ENCODE results near the gene THSD4.

THSD4 gene

DNA sequence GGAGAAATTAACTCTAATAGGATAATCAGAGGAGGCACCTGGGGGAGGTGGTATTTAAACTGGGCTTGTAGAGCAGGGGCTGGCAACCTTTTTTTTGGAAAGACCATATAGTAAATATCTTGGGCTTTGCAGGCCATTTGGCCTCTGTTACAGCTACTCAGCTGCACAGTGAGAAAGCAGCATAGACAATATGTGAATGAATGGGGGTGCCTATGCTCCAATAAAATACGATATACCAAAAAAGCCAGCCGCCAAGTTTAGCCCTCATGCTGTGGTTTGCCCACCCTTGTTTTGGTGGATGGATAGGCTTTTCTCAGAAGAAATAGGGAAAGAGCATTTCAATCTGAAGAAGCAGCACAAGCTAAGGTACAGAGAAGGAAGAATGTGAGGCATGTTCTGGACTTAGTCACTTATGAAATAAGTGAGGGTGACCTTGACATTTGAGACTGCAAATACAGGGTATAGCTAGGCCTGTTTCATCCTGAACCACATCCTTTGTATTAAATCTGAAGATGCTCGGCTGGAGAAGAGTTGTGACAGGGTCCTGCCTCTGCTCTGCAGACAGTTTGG lies 564.0 kb downstream of the THSD4 start:
- Histone ChIP-seq H3K9me3 (replicated peaks; ENCODE audit: insufficient read depth, low read length) (no peaks in the 10 kb centered on the region), H3K9ac (ENCODE audit: low read length) (no peak overlapping the region), H2AFZ (ENCODE audit: low read length) (no peak overlapping the region), H3K4me2 (ENCODE audit: low read depth, low read length) (no peak overlapping the region), H3K9me2 (replicated peaks; ENCODE audit: insufficient read depth, low read length) (no peaks in the 10 kb centered on the region), H3F3A (ENCODE audit: insufficient read depth, low read length) (peaks cover 11% of the 10 kb centered on the region), H3K79me2 (ENCODE audit: low read length) (no peaks in the 10 kb centered on the region), H3K27ac (ENCODE audit: low read length) (no peak overlapping the region), H3K4me1 (ENCODE audit: low read length) (peaks cover 21% of the 10 kb centered on the region), H3K36me3 (replicated peaks; ENCODE audit: insufficient read depth, low read length) (no peaks in the 10 kb centered on the region), H3K27me3 (replicated peaks; ENCODE audit: insufficient read depth, low read length) (no peaks in the 10 kb centered on the region), H4K20me1 (ENCODE audit: insufficient read depth, low read length) (no peaks in the 10 kb centered on the region), H3K4me3 (ENCODE audit: low read length) (no peak overlapping the region)
- DNase-seq, result no peak
- TF ChIP-seq, protein P1, sequence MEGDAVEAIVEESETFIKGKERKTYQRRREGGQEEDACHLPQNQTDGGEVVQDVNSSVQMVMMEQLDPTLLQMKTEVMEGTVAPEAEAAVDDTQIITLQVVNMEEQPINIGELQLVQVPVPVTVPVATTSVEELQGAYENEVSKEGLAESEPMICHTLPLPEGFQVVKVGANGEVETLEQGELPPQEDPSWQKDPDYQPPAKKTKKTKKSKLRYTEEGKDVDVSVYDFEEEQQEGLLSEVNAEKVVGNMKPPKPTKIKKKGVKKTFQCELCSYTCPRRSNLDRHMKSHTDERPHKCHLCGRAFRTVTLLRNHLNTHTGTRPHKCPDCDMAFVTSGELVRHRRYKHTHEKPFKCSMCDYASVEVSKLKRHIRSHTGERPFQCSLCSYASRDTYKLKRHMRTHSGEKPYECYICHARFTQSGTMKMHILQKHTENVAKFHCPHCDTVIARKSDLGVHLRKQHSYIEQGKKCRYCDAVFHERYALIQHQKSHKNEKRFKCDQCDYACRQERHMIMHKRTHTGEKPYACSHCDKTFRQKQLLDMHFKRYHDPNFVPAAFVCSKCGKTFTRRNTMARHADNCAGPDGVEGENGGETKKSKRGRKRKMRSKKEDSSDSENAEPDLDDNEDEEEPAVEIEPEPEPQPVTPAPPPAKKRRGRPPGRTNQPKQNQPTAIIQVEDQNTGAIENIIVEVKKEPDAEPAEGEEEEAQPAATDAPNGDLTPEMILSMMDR (IDR thresholded peaks at IDR 0.05; ENCODE audit: low read length), result no peak
- no peak for TF ChIP-seq EZH2 (optimal IDR thresholded peaks at IDR 0.05; ENCODE audit: low read depth, low read length)

DNA sequence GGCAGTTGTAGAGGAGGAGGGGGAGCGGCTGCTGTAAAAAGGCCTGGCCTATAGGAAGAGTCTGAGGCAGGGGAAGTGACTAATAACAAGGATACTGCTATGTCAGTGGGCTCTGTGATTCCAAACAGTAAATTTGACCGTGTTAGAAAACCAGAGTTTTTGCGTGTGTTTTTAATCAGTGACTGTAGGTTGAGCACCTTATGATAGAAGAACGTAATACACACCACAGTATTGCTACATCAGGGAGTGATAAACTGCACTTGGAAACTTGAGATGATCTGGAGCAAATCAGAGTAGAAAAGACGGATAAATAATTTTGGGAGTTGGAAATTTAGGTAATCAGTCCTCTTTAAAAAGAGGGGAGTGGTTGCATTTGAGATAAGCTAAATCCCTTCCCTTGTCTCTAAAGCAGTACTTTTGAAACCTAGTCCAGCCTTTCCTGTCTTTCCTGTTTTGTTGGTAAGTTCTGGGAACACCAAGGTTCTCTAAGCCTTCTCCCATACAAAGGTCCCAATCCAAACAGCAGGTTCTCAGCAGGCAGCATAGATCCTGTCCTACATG lies 564.6 kb downstream of the THSD4 start:
- Histone ChIP-seq H3K4me1 (ENCODE audit: low read length) (peaks cover 21% of the 10 kb centered on the region), H3K27ac (ENCODE audit: low read length) (no peak overlapping the region), H3K27me3 (replicated peaks; ENCODE audit: insufficient read depth, low read length) (no peaks in the 10 kb centered on the region), H3K36me3 (replicated peaks; ENCODE audit: insufficient read depth, low read length) (no peaks in the 10 kb centered on the region), H3K4me3 (ENCODE audit: low read length) (no peak overlapping the region), H4K20me1 (ENCODE audit: insufficient read depth, low read length) (no peaks in the 10 kb centered on the region), H2AFZ (ENCODE audit: low read length) (no peak overlapping the region), H3K4me2 (ENCODE audit: low read depth, low read length) (no peak overlapping the region), H3K79me2 (ENCODE audit: low read length) (no peaks in the 10 kb centered on the region), H3K9ac (ENCODE audit: low read length) (no peak overlapping the region), H3K9me2 (replicated peaks; ENCODE audit: insufficient read depth, low read length) (no peaks in the 10 kb centered on the region), H3K9me3 (replicated peaks; ENCODE audit: insufficient read depth, low read length) (no peaks in the 10 kb centered on the region), H3F3A (ENCODE audit: insufficient read depth, low read length) (peaks cover 11% of the 10 kb centered on the region)
- no peak for DNase-seq
- no peak for TF ChIP-seq EZH2 (optimal IDR thresholded peaks at IDR 0.05; ENCODE audit: low read depth, low read length)
- TF ChIP-seq, protein P1 (IDR thresholded peaks at IDR 0.05; ENCODE audit: low read length), result no peak
- no peak for TF ChIP-seq EZH2phosphoT487 (IDR thresholded peaks at IDR 0.05; ENCODE audit: low read length)

DNA sequence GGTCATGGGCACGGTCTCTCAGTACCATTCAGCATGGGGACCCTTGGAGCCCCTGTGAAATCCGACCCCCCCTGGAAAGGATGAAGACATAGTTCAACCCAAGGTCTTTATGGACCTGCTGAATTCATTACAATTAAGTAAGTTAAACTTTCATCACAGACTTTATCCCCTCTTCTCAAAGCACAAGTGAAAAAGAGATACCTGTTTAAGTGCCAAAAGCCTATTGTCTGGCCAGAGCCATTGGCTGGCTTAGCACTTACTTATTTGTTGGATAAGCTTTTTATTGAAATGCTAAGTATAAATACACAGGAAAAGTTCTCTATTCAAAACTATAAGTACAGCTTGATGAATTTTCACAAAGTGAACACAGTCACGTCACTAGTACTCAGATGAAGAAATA lies 566.7 kb downstream of the THSD4 start:
- no peaks in the 10 kb centered on the region for H3K27me3 ChIP-seq (replicated peaks; ENCODE audit: insufficient read depth, low read length)
- no peaks in the 10 kb centered on the region for H4K20me1 ChIP-seq (ENCODE audit: insufficient read depth, low read length)
- TF ChIP-seq EZH2phosphoT487 (IDR thresholded peaks at IDR 0.05; ENCODE audit: low read length), result no peak
- TF ChIP-seq EZH2 (optimal IDR thresholded peaks at IDR 0.05; ENCODE audit: low read depth, low read length), result no peak
- TF ChIP-seq, protein P1 (IDR thresholded peaks at IDR 0.05; ENCODE audit: low read length), result no peak
- H2AFZ ChIP-seq (ENCODE audit: low read length), result no peak overlapping the region
- H3K27ac ChIP-seq (ENCODE audit: low read length), result no peak overlapping the region
- H3K4me3 ChIP-seq (ENCODE audit: low read length), result no peak overlapping the region
- no peaks in the 10 kb centered on the region for H3K79me2 ChIP-seq (ENCODE audit: low read length)
- no peaks in the 10 kb centered on the region for H3K9me3 ChIP-seq (replicated peaks; ENCODE audit: insufficient read depth, low read length)
- peaks cover 15% of the 10 kb centered on the region for H3K4me1 ChIP-seq (ENCODE audit: low read length)
- peaks cover 6% of the 10 kb centered on the region for H3F3A ChIP-seq (ENCODE audit: insufficient read depth, low read length)
- H3K4me2 ChIP-seq (ENCODE audit: low read depth, low read length), result no peak overlapping the region
- no peaks in the 10 kb centered on the region for H3K36me3 ChIP-seq (replicated peaks; ENCODE audit: insufficient read depth, low read length)
- no peaks in the 10 kb centered on the region for H3K9me2 ChIP-seq (replicated peaks; ENCODE audit: insufficient read depth, low read length)
- DNase-seq, result no peak
- no peak overlapping the region for H3K9ac ChIP-seq (ENCODE audit: low read length)

Data from MM.1S (cell line).